ENCODE results near the gene HEATR1. TPM values are rescaled to one million over a fixed set of nuclear protein-coding genes. Genes with fewer than 3 reads are reported as not detected.

The HEATR1 gene
- total RNA-seq, 1 donor from 2014 or later: 54.9 TPM

DNA sequence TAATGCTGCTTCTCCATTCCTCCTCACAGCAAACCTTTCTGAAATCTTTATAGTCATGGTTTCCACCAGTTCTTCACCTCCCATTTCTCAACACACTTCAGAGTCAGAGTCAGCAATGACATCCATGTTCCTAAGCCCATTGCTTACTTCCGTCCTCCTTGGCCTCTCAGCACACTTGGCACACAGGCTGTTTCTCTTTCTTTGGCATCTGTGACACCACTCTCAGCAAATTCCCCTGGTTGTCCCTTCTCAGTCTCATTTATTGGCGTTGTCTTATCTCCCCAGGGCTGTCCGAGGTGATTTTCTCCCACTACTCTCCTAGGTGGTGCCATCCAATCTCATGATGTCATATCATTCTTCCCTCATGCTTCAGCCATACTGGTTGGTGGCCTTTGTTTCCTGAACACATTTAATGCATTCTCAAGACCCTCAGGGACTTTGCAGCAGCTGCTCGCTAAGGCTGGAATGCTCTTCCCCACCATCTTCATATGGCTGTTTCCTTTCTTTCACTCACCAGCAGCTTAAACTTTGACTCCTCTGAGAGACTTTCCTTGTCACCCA, 83.8 kb downstream of the HEATR1 start:
- Histone ChIP-seq H3K36me3 (no peaks in the 10 kb centered on the region), H2AFZ (replicated peaks) (no peak overlapping the region), H3K27me3 (peaks cover 26% of the 10 kb centered on the region), H3K9me3 (ENCODE audit: low read depth) (no peaks in the 10 kb centered on the region), H3K4me2 (no peak overlapping the region), H3K9ac (no peak overlapping the region), H3K4me1 (peaks cover 7% of the 10 kb centered on the region), H3F3A (ENCODE audit: low read depth) (peaks cover 9% of the 10 kb centered on the region), H3K4me3 (no peak overlapping the region), H3K79me2 (ENCODE audit: low read depth) (no peaks in the 10 kb centered on the region), H3K27ac (no peak overlapping the region), H4K20me1 (ENCODE audit: low read depth) (no peaks in the 10 kb centered on the region)
- H3K27ac Mint-ChIP-seq: no peak overlapping the region
- TF ChIP-seq, protein P1, sequence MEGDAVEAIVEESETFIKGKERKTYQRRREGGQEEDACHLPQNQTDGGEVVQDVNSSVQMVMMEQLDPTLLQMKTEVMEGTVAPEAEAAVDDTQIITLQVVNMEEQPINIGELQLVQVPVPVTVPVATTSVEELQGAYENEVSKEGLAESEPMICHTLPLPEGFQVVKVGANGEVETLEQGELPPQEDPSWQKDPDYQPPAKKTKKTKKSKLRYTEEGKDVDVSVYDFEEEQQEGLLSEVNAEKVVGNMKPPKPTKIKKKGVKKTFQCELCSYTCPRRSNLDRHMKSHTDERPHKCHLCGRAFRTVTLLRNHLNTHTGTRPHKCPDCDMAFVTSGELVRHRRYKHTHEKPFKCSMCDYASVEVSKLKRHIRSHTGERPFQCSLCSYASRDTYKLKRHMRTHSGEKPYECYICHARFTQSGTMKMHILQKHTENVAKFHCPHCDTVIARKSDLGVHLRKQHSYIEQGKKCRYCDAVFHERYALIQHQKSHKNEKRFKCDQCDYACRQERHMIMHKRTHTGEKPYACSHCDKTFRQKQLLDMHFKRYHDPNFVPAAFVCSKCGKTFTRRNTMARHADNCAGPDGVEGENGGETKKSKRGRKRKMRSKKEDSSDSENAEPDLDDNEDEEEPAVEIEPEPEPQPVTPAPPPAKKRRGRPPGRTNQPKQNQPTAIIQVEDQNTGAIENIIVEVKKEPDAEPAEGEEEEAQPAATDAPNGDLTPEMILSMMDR (IDR thresholded peaks at IDR 0.05): no peak
- TF ChIP-seq EZH2 (IDR thresholded peaks at IDR 0.05): no peak
- no peak for TF ChIP-seq EZH2phosphoT487 (IDR thresholded peaks at IDR 0.05)
- H3K27me3 Mint-ChIP-seq (ENCODE audit: insufficient read depth, low read depth): peaks cover 7% of the 10 kb centered on the region
- DNase-seq (ENCODE audit: low spot score): no peak
- no peak overlapping the region for H3K4me3 Mint-ChIP-seq
- no peaks in the 10 kb centered on the region for H3K36me3 Mint-ChIP-seq
- H3K9me3 Mint-ChIP-seq: no peaks in the 10 kb centered on the region
- peaks cover 10% of the 10 kb centered on the region for H3K4me1 Mint-ChIP-seq

DNA sequence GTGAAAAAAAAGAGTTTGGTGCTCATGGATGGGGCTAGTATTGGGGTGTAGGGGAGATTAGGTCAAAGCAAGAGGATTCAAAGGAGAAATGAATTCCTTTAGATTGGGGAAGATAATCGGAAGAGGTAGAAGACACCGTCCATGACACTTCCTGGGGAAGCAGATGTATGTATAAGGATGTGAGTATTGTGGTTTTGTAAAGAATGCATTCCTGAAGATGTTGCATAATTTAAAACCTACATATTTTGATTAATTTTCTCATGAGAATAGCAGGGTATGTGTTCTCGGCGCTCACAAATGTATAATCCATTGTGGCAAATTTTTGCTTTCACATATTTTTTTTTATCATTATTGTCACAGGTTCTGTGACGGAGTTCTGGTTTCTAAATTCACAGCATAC, 86.0 kb downstream of the HEATR1 start:
- H3K4me1 Mint-ChIP-seq: no peaks in the 10 kb centered on the region
- Histone ChIP-seq H3K9me3 (ENCODE audit: low read depth) (no peaks in the 10 kb centered on the region), H3K4me3 (no peak overlapping the region), H2AFZ (replicated peaks) (no peak overlapping the region), H4K20me1 (ENCODE audit: low read depth) (no peaks in the 10 kb centered on the region), H3K27me3 (peaks cover 7% of the 10 kb centered on the region), H3K36me3 (no peaks in the 10 kb centered on the region), H3K9ac (no peak overlapping the region), H3K79me2 (ENCODE audit: low read depth) (no peaks in the 10 kb centered on the region), H3K4me1 (no peaks in the 10 kb centered on the region), H3K27ac (no peak overlapping the region), H3F3A (ENCODE audit: low read depth) (peaks cover 9% of the 10 kb centered on the region), H3K4me2 (no peak overlapping the region)
- no peak overlapping the region for H3K4me3 Mint-ChIP-seq
- H3K27me3 Mint-ChIP-seq (ENCODE audit: insufficient read depth, low read depth): peaks cover 3% of the 10 kb centered on the region
- no peak overlapping the region for H3K27ac Mint-ChIP-seq
- DNase-seq (ENCODE audit: low spot score): no peak
- TF ChIP-seq EZH2phosphoT487 (IDR thresholded peaks at IDR 0.05) (no peak), EZH2 (IDR thresholded peaks at IDR 0.05) (no peak)
- TF ChIP-seq, protein P1 (IDR thresholded peaks at IDR 0.05): no peak
- H3K36me3 Mint-ChIP-seq: no peaks in the 10 kb centered on the region
- no peaks in the 10 kb centered on the region for H3K9me3 Mint-ChIP-seq

DNA sequence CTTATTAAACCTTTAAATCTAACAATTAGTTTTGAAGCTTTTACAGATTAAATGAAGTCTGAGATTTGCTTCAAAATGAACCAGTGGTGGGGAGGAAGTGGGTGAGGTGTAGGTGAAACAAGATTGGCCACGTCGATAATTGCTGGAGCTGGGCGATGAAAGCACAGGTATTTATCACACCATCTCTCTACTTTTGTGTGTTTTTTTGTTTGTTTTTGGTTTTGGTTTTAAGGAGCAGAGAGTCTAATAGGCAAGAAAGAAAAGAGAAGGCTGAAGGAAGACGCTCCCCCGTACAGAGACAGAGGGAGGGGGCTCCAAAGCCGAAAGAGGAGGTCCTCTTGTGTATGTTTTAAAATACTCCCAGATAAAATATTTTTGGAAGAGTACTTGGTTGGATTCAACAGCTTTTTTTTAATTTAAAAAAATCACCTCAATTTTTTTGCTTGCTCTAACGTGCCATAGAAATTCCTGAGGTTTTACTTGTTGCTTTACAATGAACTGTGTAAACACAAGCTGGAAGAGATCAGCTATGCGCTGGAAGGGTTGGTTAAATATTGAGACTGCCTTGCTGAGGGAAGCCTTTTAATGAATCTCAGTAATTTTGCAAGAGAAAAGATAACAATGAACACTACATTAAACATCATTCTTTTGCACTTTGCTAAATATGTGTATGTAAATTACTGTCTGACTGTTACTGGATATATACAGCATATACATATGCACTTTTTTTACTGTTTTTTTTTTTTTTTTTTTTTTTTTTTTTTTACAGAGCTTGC, 87.2 kb downstream of the HEATR1 start:
- no peak overlapping the region for H3K4me3 Mint-ChIP-seq
- H3F3A ChIP-seq (ENCODE audit: low read depth): no peaks in the 10 kb centered on the region
- no peaks in the 10 kb centered on the region for H4K20me1 ChIP-seq (ENCODE audit: low read depth)
- TF ChIP-seq EZH2 (IDR thresholded peaks at IDR 0.05) (no peak), EZH2phosphoT487 (IDR thresholded peaks at IDR 0.05) (no peak)
- TF ChIP-seq, protein P1 (IDR thresholded peaks at IDR 0.05): no peak
- no peaks in the 10 kb centered on the region for H3K36me3 ChIP-seq
- H3K36me3 Mint-ChIP-seq: no peaks in the 10 kb centered on the region
- no peak for DNase-seq (ENCODE audit: low spot score)
- H3K9me3 Mint-ChIP-seq: no peaks in the 10 kb centered on the region
- H3K79me2 ChIP-seq (ENCODE audit: low read depth): no peaks in the 10 kb centered on the region
- H2AFZ ChIP-seq (replicated peaks): no peak overlapping the region
- no peaks in the 10 kb centered on the region for H3K27me3 ChIP-seq
- no peaks in the 10 kb centered on the region for H3K9me3 ChIP-seq (ENCODE audit: low read depth)
- no peak overlapping the region for H3K4me2 ChIP-seq
- H3K27me3 Mint-ChIP-seq (ENCODE audit: insufficient read depth, low read depth): peaks cover 3% of the 10 kb centered on the region
- no peak overlapping the region for H3K27ac Mint-ChIP-seq
- H3K27ac ChIP-seq: no peak overlapping the region
- H3K4me1 ChIP-seq: no peaks in the 10 kb centered on the region
- no peaks in the 10 kb centered on the region for H3K4me1 Mint-ChIP-seq
- H3K9ac ChIP-seq: no peak overlapping the region
- no peak overlapping the region for H3K4me3 ChIP-seq

All from neural progenitor cell (in vitro differentiated cells).